Lower lobe of right lung (tissue), 2 donors: Measurements from ENCODE around the gene LMAN2. TPM values are rescaled to one million over a fixed set of nuclear protein-coding genes. Genes with fewer than 3 reads are reported as not detected.

ENCODE experiments used
- ATAC-seq, 2 donors: fragments of 200-7000 bp; cut with Tn5 transposase; one replicate each; pipeline ENCODE4 v1.9.1; 2020 to 2022; ENCODE audit warnings: mild to moderate bottlenecking in 2 of 2, moderate library complexity in 2 of 2
- DNase-seq: peaks from one replicate; pipeline ENCODE4 v3.0.0-alpha.2; 2020
- H3K27ac ChIP-seq: fragments of 200-600 bp; one replicate; pipeline ENCODE4 v1.8.0; 2022
- H3K27me3 ChIP-seq: fragments of 200-600 bp; one replicate; pipeline ENCODE4 v1.8.0; 2022; ENCODE audit warnings: low read depth
- H3K36me3 ChIP-seq: fragments of 200-600 bp; one replicate; pipeline ENCODE4 v1.8.0; 2022; ENCODE audit warnings: mild to moderate bottlenecking
- H3K4me1 ChIP-seq: fragments of 200-600 bp; one replicate; pipeline ENCODE4 v1.8.0; 2022
- H3K4me3 ChIP-seq: fragments of 200-600 bp; one replicate; pipeline ENCODE4 v1.8.0; 2022; ENCODE audit warnings: mild to moderate bottlenecking
- H3K9me3 ChIP-seq: fragments of 200-600 bp; one replicate; pipeline ENCODE4 v1.8.0; 2022
- CTCF ChIP-seq: fragments of 200-600 bp; IDR thresholded peaks from one replicate; pipeline ENCODE4 v1.8.0; 2022; ENCODE audit warnings: antibody characterized with exemption, mild to moderate bottlenecking
- intact Hi-C: fragments of 100-400 bp; cut with DNase I; formaldehyde crosslinking; loops from one replicate; pipeline ENCODE4 v1.11.0; 2022
- total RNA-seq: library from RNA; stranded (reverse); fragmentation: NEBNext Ultra II Directional; extraction: Animal tissue kit (Norgen Biotek cat#: 25700); gene quantifications from one replicate; pipeline ENCODE4 v1.2.1, GENCODE V29; 2021
- donor health status: DM: no; HTN: yes; CAD: no; lungs with severe emphysema.

LMAN2 gene
- total RNA-seq, 1 donor from 2014 or later: 108 TPM

GRCh38 chr5:177293819-177294581 lies 57.5 kb downstream of the LMAN2 start:
- ATAC-seq (no peak), DNase-seq (no peak)
- H3K36me3 ChIP-seq: peaks cover 75% of the 10 kb centered on the region
- peaks cover 21% of the 10 kb centered on the region for H3K4me1 ChIP-seq
- no peak overlapping the region for H3K4me3 ChIP-seq
- TF ChIP-seq CTCF: no peak
- intact Hi-C loops: no loop called here
- no peak overlapping the region for H3K27ac ChIP-seq
- H3K9me3 ChIP-seq: no peaks in the 10 kb centered on the region
- H3K27me3 ChIP-seq: no peaks in the 10 kb centered on the region

- Histone ChIP-seq H3K4me1 (peaks cover 13% of the 10 kb centered on the region), H3K27me3 (no peaks in the 10 kb centered on the region), H3K36me3 (peaks cover 92% of the 10 kb centered on the region), H3K4me3 (no peak overlapping the region), H3K27ac (no peak overlapping the region), H3K9me3 (no peaks in the 10 kb centered on the region)
- ATAC-seq (no peak), DNase-seq (no peak)
- TF ChIP-seq CTCF: no peak
- intact Hi-C loops: no loop called here
These were observed 59.7 kb downstream of the LMAN2 start for GRCh38 chr5:177291735-177292134.

GRCh38 chr5:177290816-177291596 lies 60.5 kb downstream of the LMAN2 start:
- intact Hi-C loops: no loop called here
- no peak for TF ChIP-seq CTCF

GRCh38 chr5:177288191-177288590 lies 63.3 kb downstream of the LMAN2 start:
- Histone ChIP-seq H3K27me3 (no peaks in the 10 kb centered on the region), H3K9me3 (no peaks in the 10 kb centered on the region), H3K4me3 (no peak overlapping the region), H3K27ac (no peak overlapping the region), H3K4me1 (no peaks in the 10 kb centered on the region), H3K36me3 (peaks cover 100% of the 10 kb centered on the region)
- no peak for ATAC-seq
- TF ChIP-seq CTCF: no peak
- intact Hi-C loops: no loop called here
- no peak for DNase-seq

More at GRCh38 chr5:177290816-177291596, 60.5 kb downstream of the LMAN2 start:
- Histone ChIP-seq H3K4me3 (no peak overlapping the region), H3K36me3 (peaks cover 99% of the 10 kb centered on the region), H3K9me3 (no peaks in the 10 kb centered on the region), H3K27me3 (no peaks in the 10 kb centered on the region), H3K27ac (no peak overlapping the region), H3K4me1 (peaks cover 5% of the 10 kb centered on the region)
- ATAC-seq: no peak
- no peak for DNase-seq

Other genes with a start within 250 kb of the LMAN2 start
- gene NSD1, start 217.9 kb downstream of the LMAN2 start, total RNA-seq: 75.5 TPM
- 41.6 TPM for gene RAB24, start 47.9 kb downstream of the LMAN2 start, total RNA-seq
- 101 TPM for gene PRELID1, start 47.9 kb downstream of the LMAN2 start, total RNA-seq
- 10.8 TPM for gene MXD3, start 39.8 kb downstream of the LMAN2 start, total RNA-seq
- 16.2 TPM for gene RGS14, start 6.3 kb upstream of the LMAN2 start, total RNA-seq
- gene SLC34A1, start 32.8 kb upstream of the LMAN2 start, total RNA-seq: not detected
- not detected for gene PFN3, start 49.0 kb upstream of the LMAN2 start, total RNA-seq
- gene F12, start 57.9 kb upstream of the LMAN2 start, total RNA-seq: 0.80 TPM
- gene GRK6, start 75.0 kb upstream of the LMAN2 start, total RNA-seq: 59.4 TPM
- gene PRR7, start 95.1 kb upstream of the LMAN2 start, total RNA-seq: 1.7 TPM
- gene DBN1, start 122.0 kb upstream of the LMAN2 start, total RNA-seq: 23.1 TPM
- 47.1 TPM for gene PDLIM7, start 145.9 kb upstream of the LMAN2 start, total RNA-seq
- 76.5 TPM for gene DOK3, start 158.2 kb upstream of the LMAN2 start, total RNA-seq
- 69.4 TPM for gene DDX41, start 165.3 kb upstream of the LMAN2 start, total RNA-seq
- gene FAM193B, start 202.9 kb upstream of the LMAN2 start, total RNA-seq: 89.1 TPM
- gene TMED9, start 240.5 kb upstream of the LMAN2 start, total RNA-seq: 132 TPM
- 22.4 TPM for gene B4GALT7, start 248.5 kb upstream of the LMAN2 start, total RNA-seq